H1 (cell line): ENCODE measurements around the gene SRR.
"Not testable (repeated sequence)": the region's sequence is repeated elsewhere in the genome, so short reads cannot be mapped to it uniquely, and the experiment has no call there.

ENCODE experiments used
- CEBPB ChIP-seq: IDR thresholded peaks from 2 replicates; pipeline ENCODE4 v1.6.1; 2012; ENCODE audit warnings: low read depth, low read length
- JUN ChIP-seq: IDR thresholded peaks from 2 replicates; pipeline ENCODE4 v1.6.1; 2011; ENCODE audit warnings: low read depth, mild to moderate bottlenecking, improper control_type of control experiment, low read length
- NANOG ChIP-seq: IDR thresholded peaks from 2 replicates; pipeline ENCODE4 v1.6.1; 2011; ENCODE audit warnings: low read length, low read depth, mild to moderate bottlenecking, inconsistent platforms; ENCODE audit not compliant: insufficient read depth, poor library complexity, severe bottlenecking
- POLR2A ChIP-seq, 2 experiments: IDR thresholded peaks; 1 replicate in 1 of 2; 2 replicates in 1 of 2; pipeline ENCODE4 v1.6.1; 2011; ENCODE audit warnings: low read depth in 2 of 2, low read length in 2 of 2, mild to moderate bottlenecking in 2 of 2; ENCODE audit errors: control extremely low read depth in 1 of 2
- SIN3A ChIP-seq, 2 experiments: IDR thresholded peaks in 1 of 2; conservative IDR thresholded peaks in 1 of 2; 2 replicates each; pipeline ENCODE4 v1.6.1; 2011 to 2012; ENCODE audit warnings: low read length in 2 of 2, improper control_type of control experiment in 1 of 2, low read depth in 1 of 2, mild to moderate bottlenecking in 1 of 2
- SIX5 ChIP-seq: IDR thresholded peaks from 2 replicates; pipeline ENCODE4 v1.6.1; 2011; ENCODE audit warnings: mild to moderate bottlenecking, low read depth, low read length
- SUZ12 ChIP-seq: fragments of 200-600 bp; sonication (generic); IDR thresholded peaks from 2 replicates; pipeline ENCODE4 v1.6.1; 2012; ENCODE audit warnings: mild to moderate bottlenecking, inconsistent platforms, low read length, moderate library complexity, mixed read lengths
- ZNF274 ChIP-seq: IDR thresholded peaks from 2 replicates; pipeline ENCODE4 v1.7.0; 2012; ENCODE audit warnings: low read length, borderline replicate concordance; ENCODE audit errors: extremely low read depth
- TF ChIP-seq, protein P1 (sequence below), 3 experiments: IDR thresholded peaks; 1 replicate in 2 of 3; 2 replicates in 1 of 3; pipeline versions ENCODE4 v1.5.1 to v1.6.1; 2011; ENCODE audit warnings: low read length in 3 of 3, mild to moderate bottlenecking in 3 of 3, inconsistent platforms in 2 of 3, low read depth in 1 of 3, moderate library complexity in 1 of 3; ENCODE audit not compliant: insufficient read depth in 1 of 3; ENCODE audit errors: control extremely low read depth in 1 of 3

- not testable (repeated sequence) for TF ChIP-seq SUZ12; SIN3A (conservative IDR thresholded peaks at IDR 0.05 in 1 of 2, IDR thresholded peaks at IDR 0.05 in 1 of 2; ENCODE audit: low read depth in 1 of 2, low read length in 2 of 2); JUN; CEBPB; NANOG; ZNF274; SIX5; POLR2A (IDR thresholded peaks at IDR 0.05; ENCODE audit: control extremely low read depth in 1 of 2, low read depth in 2 of 2, low read length in 2 of 2)
- TF ChIP-seq, protein P1, sequence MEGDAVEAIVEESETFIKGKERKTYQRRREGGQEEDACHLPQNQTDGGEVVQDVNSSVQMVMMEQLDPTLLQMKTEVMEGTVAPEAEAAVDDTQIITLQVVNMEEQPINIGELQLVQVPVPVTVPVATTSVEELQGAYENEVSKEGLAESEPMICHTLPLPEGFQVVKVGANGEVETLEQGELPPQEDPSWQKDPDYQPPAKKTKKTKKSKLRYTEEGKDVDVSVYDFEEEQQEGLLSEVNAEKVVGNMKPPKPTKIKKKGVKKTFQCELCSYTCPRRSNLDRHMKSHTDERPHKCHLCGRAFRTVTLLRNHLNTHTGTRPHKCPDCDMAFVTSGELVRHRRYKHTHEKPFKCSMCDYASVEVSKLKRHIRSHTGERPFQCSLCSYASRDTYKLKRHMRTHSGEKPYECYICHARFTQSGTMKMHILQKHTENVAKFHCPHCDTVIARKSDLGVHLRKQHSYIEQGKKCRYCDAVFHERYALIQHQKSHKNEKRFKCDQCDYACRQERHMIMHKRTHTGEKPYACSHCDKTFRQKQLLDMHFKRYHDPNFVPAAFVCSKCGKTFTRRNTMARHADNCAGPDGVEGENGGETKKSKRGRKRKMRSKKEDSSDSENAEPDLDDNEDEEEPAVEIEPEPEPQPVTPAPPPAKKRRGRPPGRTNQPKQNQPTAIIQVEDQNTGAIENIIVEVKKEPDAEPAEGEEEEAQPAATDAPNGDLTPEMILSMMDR (IDR thresholded peaks at IDR 0.05; ENCODE audit: control extremely low read depth in 1 of 3, insufficient read depth in 1 of 3, low read depth in 1 of 3, low read length in 3 of 3): not testable (repeated sequence)
These were observed 13.1 kb downstream of the SRR start for GRCh38 chr17:2316916-2317205.
